SK-N-MC (cell line): ENCODE data around the gene PSMG2.
"Not testable (repeated sequence)": the region's sequence is repeated elsewhere in the genome, so short reads cannot be mapped to it uniquely, and the experiment has no call there.

Experiments used
- EZH2 ChIP-seq: fragments of 200-600 bp; sonication (generic); IDR thresholded peaks from one replicate; pipeline ENCODE4 v1.6.1; 2017; ENCODE audit warnings: antibody characterized with exemption
- FOXP2 ChIP-seq: optimal IDR thresholded peaks from 2 replicates; pipeline ENCODE3; 2011; ENCODE audit warnings: mild to moderate bottlenecking, moderate library complexity; ENCODE audit not compliant: insufficient read depth; ENCODE audit errors: extremely low read length, control extremely low read depth
- POLR2AphosphoS5 ChIP-seq: IDR thresholded peaks from 2 replicates; pipeline ENCODE4 v1.6.1; 2012; ENCODE audit warnings: mild to moderate bottlenecking, low read depth, low read length, borderline replicate concordance

GRCh38 chr18:12756619-12757239 is 53.9 kb downstream of the PSMG2 start:
- not testable (repeated sequence) for TF ChIP-seq EZH2, POLR2AphosphoS5, FOXP2
